Activated CD8-positive, alpha-beta T cell treated with anti-CD3 and anti-CD28 coated beads for 36 hours (primary cell): ENCODE results near the gene LEMD1. TPM values are rescaled to one million over a fixed set of nuclear protein-coding genes. Genes with fewer than 3 reads are reported as not detected.

Experiments used
- ATAC-seq: fragments of 200-7000 bp; cut with Tn5 transposase; one replicate; pipeline ENCODE4 v1.10.0; 2021; ENCODE audit warnings: mild to moderate bottlenecking, moderate library complexity
- CTCF ChIA-PET: fragments of 350-600 bp; sonication (Branson Sonifier 250); formaldehyde crosslinking; loops from one replicate; lab custom pipeline; 2021; ENCODE audit warnings: antibody characterized with exemption; lab: Charles Lee
- POLR2A ChIA-PET: fragments of 350-600 bp; sonication (Branson Sonifier 250); formaldehyde crosslinking; loops from one replicate; lab custom pipeline; 2021; ENCODE audit warnings: antibody characterized with exemption; lab: Charles Lee
- DNase-seq: peaks from one replicate; pipeline ENCODE4 v3.0.0-alpha.2; 2020
- H3K27ac Mint-ChIP-seq: one replicate; pipeline ENCODE4 v1.8.0; 2021; ENCODE audit warnings: mild to moderate bottlenecking, mixed read lengths
- H3K27me3 Mint-ChIP-seq: one replicate; pipeline ENCODE4 v1.8.0; 2021; ENCODE audit warnings: mixed read lengths
- H3K36me3 Mint-ChIP-seq: one replicate; pipeline ENCODE4 v1.8.0; 2021; ENCODE audit warnings: low read depth, mixed read lengths
- H3K4me1 Mint-ChIP-seq: one replicate; pipeline ENCODE4 v1.8.0; 2021; ENCODE audit warnings: low read depth, mixed read lengths
- H3K4me3 Mint-ChIP-seq: one replicate; pipeline ENCODE4 v1.8.0; 2021; ENCODE audit warnings: mild to moderate bottlenecking, moderate library complexity, mixed read lengths
- H3K9me3 Mint-ChIP-seq: one replicate; pipeline ENCODE4 v1.8.0; 2021; ENCODE audit warnings: mixed read lengths
- CTCF ChIP-seq: fragments of 200-600 bp; IDR thresholded peaks from one replicate; pipeline ENCODE4 v1.8.0; 2022; ENCODE audit warnings: antibody characterized with exemption, mild to moderate bottlenecking
- intact Hi-C: fragments of 100-400 bp; cut with micrococcal nuclease; formaldehyde crosslinking; loops from one replicate; pipeline ENCODE4 v1.10.0; 2022
- total RNA-seq, 2 experiments: library from RNA; stranded (reverse); gene quantifications; one replicate each; pipeline ENCODE4 v1.2.3, GENCODE V29; 2021

The LEMD1 gene
- total RNA-seq, 2 experiments from 2014 or later: 0.58 to 0.81 TPM

- Mint-ChIP-seq H3K27ac (no peak overlapping the region), H3K36me3 (no peaks in the 10 kb centered on the region), H3K4me3 (no peak overlapping the region), H3K27me3 (peaks cover 17% of the 10 kb centered on the region), H3K9me3 (no peaks in the 10 kb centered on the region), H3K4me1 (peaks cover 11% of the 10 kb centered on the region)
- DNase-seq (no peak), ATAC-seq (no peak)
- no peak for TF ChIP-seq CTCF
- CTCF ChIA-PET: interaction anchor here (1.0 to 1.6 kb wide), 3 partner anchors 20 to 313 kb away, joined by 3 to 6 read pairs (median 4); no protein-coding TSS in a partner anchor
- intact Hi-C loops: no loop called here
- POLR2A ChIA-PET: interaction anchor here (0.5 kb wide), 1 partner anchor 61 kb away, joined by 3 read pairs; no protein-coding TSS in a partner anchor
Observed at GRCh38 chr1:205374210-205375078, 47.4 kb downstream of the LEMD1 start.

- no peak overlapping the region for H3K27ac Mint-ChIP-seq
- no peaks in the 10 kb centered on the region for H3K9me3 Mint-ChIP-seq
- ATAC-seq: no peak
- intact Hi-C loops: no loop called here
- H3K4me3 Mint-ChIP-seq: no peak overlapping the region
- TF ChIP-seq CTCF: no peak
- no peaks in the 10 kb centered on the region for H3K36me3 Mint-ChIP-seq
- CTCF ChIA-PET: interaction anchor here (1.5 to 1.6 kb wide), 2 partner anchors 20 to 312 kb away, joined by 4 to 6 read pairs; no protein-coding TSS in a partner anchor
- POLR2A ChIA-PET: no interaction called here
- DNase-seq: no peak
- peaks cover 11% of the 10 kb centered on the region for H3K4me1 Mint-ChIP-seq
- H3K27me3 Mint-ChIP-seq: peaks cover 12% of the 10 kb centered on the region
Observed at GRCh38 chr1:205373798-205374175, 48.1 kb downstream of the LEMD1 start.

- Mint-ChIP-seq H3K27ac (no peak overlapping the region), H3K27me3 (peaks cover 12% of the 10 kb centered on the region), H3K9me3 (no peaks in the 10 kb centered on the region), H3K4me3 (no peak overlapping the region), H3K36me3 (no peaks in the 10 kb centered on the region), H3K4me1 (peaks cover 11% of the 10 kb centered on the region)
- TF ChIP-seq CTCF: no peak
- intact Hi-C loops: no loop called here
- ChIA-PET POLR2A (no interaction called here), CTCF (interaction anchor here (1.6 to 2.9 kb wide), 2 partner anchors 19 to 312 kb away, joined by 4 to 12 read pairs; no protein-coding TSS in a partner anchor)
- DNase-seq (no peak), ATAC-seq (no peak)
Observed at GRCh38 chr1:205373022-205373797, 48.6 kb downstream of the LEMD1 start.

DNA sequence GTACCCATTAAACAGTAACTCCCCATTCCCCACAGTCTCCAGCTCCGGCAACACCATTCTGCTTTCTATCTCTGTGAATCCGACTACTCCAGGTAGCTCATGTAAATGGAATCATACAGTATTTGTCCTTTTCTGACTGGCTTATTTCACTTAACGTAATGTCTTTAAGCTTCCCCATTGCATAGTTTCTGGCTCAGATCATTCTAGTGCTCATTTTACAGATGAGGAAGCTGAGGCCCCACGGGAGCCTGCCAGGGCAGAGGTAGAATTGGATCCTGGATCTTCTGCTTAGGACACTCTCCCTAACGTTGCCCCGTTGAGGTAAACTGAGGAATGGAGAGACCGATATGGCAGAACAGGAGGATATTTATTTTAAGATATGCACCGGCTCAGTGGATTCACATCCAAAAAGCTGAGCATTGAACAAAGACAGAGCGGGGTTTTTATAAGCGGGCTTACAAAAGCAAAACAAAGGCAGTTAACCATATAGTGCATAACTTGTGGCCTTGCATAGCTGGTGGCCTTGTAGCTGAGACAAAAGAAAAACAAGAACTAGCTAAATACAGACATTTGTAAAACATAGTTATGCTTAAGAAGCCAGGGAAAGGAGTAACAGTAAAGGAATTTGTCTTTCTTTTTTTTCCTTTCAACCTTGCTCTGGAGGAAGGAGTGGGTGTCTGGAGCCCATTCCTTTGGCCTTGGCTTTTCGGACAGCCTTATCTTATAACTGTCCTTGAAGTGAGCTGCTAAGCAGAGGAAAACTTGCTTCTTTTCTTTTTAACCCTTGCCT is 49.8 kb downstream of the LEMD1 start:
- H3K27me3 Mint-ChIP-seq: peaks cover 6% of the 10 kb centered on the region
- ChIA-PET CTCF (interaction anchor here (0.6 to 2.9 kb wide), 3 partner anchors 13 to 37 kb away, joined by 3 to 12 read pairs (median 4); no protein-coding TSS in a partner anchor), POLR2A (no interaction called here)
- intact Hi-C loops: no loop called here
- no peak for TF ChIP-seq CTCF
- no peak overlapping the region for H3K27ac Mint-ChIP-seq
- no peak overlapping the region for H3K4me3 Mint-ChIP-seq
- DNase-seq: no peak
- no peaks in the 10 kb centered on the region for H3K9me3 Mint-ChIP-seq
- peaks cover 11% of the 10 kb centered on the region for H3K4me1 Mint-ChIP-seq
- no peak for ATAC-seq
- no peaks in the 10 kb centered on the region for H3K36me3 Mint-ChIP-seq
